ENCODE results near the gene LMF1.

GRCh38 chr16:996681-997080 is 25.9 kb upstream of the LMF1 start:
- TF ChIP-seq CTCF (IDR thresholded peaks at IDR 0.05), result no peak
- no peak for TF ChIP-seq POLR2A (IDR thresholded peaks at IDR 0.05)
